CD8-positive, alpha-beta memory T cell (primary cell): ENCODE results near the gene TGFB1I1. TPM values are rescaled to one million over a fixed set of nuclear protein-coding genes. Genes with fewer than 3 reads are reported as not detected.
A peak's percentile ranks its signal among the peaks of the same experiment; 100 is the strongest.
"Not testable (repeated sequence)": the region's sequence is repeated elsewhere in the genome, so short reads cannot be mapped to it uniquely, and the experiment has no call there.

Source experiments
- CTCF ChIA-PET: fragments of 350-600 bp; sonication (Branson Sonifier 250); formaldehyde crosslinking; loops from one replicate; lab custom pipeline; 2021; ENCODE audit warnings: antibody characterized with exemption; lab: Charles Lee
- POLR2A ChIA-PET: fragments of 350-600 bp; sonication (Branson Sonifier 250); formaldehyde crosslinking; loops from one replicate; lab custom pipeline; 2021; ENCODE audit warnings: antibody characterized with exemption; lab: Charles Lee
- DNase-seq, 5 donors: peaks; one replicate each; pipeline versions ENCODE4 v3.0.0 to v3.0.0-alpha.2; 2020 to 2022; ENCODE audit warnings: mixed read lengths in 1 of 5
- H3K27ac ChIP-seq: one replicate; pipeline ENCODE4 v1.7.0; 2013; ENCODE audit warnings: low read depth, mild to moderate bottlenecking, low read length, moderate library complexity
- H3K27me3 ChIP-seq: 2 replicates; pipeline ENCODE4 v1.7.0; 2013; ENCODE audit warnings: low read length, mild to moderate bottlenecking; ENCODE audit not compliant: insufficient read depth, poor library complexity, severe bottlenecking
- H3K36me3 ChIP-seq: 2 replicates; pipeline ENCODE4 v1.7.0; 2013; ENCODE audit warnings: mild to moderate bottlenecking, low read length, moderate library complexity; ENCODE audit not compliant: insufficient read depth
- H3K4me1 ChIP-seq: 2 replicates; pipeline ENCODE4 v1.7.0; 2013; ENCODE audit warnings: mild to moderate bottlenecking, low read length, moderate library complexity; ENCODE audit not compliant: insufficient read depth
- H3K4me3 ChIP-seq: 2 replicates; pipeline ENCODE4 v1.7.0; 2013; ENCODE audit warnings: mild to moderate bottlenecking, low read length
- H3K9me3 ChIP-seq: 2 replicates; pipeline ENCODE4 v1.7.0; 2013; ENCODE audit warnings: mild to moderate bottlenecking, low read length
- H3K27ac Mint-ChIP-seq, 8 donors: one replicate each; pipeline ENCODE4 v1.8.0; 2020 to 2021; ENCODE audit warnings: mixed read lengths in 8 of 8, mild to moderate bottlenecking in 6 of 8, inconsistent platforms in 3 of 8, moderate library complexity in 3 of 8
- H3K27me3 Mint-ChIP-seq, 2 donors: one replicate each; pipeline ENCODE4 v1.8.0; 2020 to 2021; ENCODE audit warnings: mixed read lengths in 2 of 2, mild to moderate bottlenecking in 1 of 2, moderate library complexity in 1 of 2
- H3K36me3 Mint-ChIP-seq, 3 donors: one replicate each; pipeline ENCODE4 v1.8.0; 2020 to 2021; ENCODE audit warnings: mixed read lengths in 3 of 3, inconsistent platforms in 1 of 3, mild to moderate bottlenecking in 1 of 3
- H3K4me1 Mint-ChIP-seq, 3 donors: one replicate each; pipeline ENCODE4 v1.8.0; 2020 to 2021; ENCODE audit warnings: mixed read lengths in 3 of 3, inconsistent platforms in 1 of 3, mild to moderate bottlenecking in 1 of 3
- H3K4me3 Mint-ChIP-seq, 7 donors: one replicate each; pipeline ENCODE4 v1.8.0; 2020 to 2021; ENCODE audit warnings: mixed read lengths in 7 of 7, mild to moderate bottlenecking in 6 of 7, moderate library complexity in 4 of 7, inconsistent platforms in 2 of 7
- H3K9me3 Mint-ChIP-seq, 5 donors: one replicate each; pipeline ENCODE4 v1.8.0; 2020 to 2022; ENCODE audit warnings: mixed read lengths in 5 of 5, mild to moderate bottlenecking in 3 of 5, moderate library complexity in 2 of 5, inconsistent platforms in 1 of 5
- polyA plus RNA-seq: library from polyadenylated mRNA; unstranded; fragments of 300-500 nt; fragmentation: Illumina TruSeq; gene quantifications from one replicate; pipeline ENCODE4 v1.2.3, GENCODE V29; 2021
- total RNA-seq, 2 experiments: library from RNA; stranded (reverse); gene quantifications; one replicate each; pipeline ENCODE4 v1.2.3, GENCODE V29; 2021

The TGFB1I1 gene
- total and polyA plus RNA-seq, 3 experiments from 2014 or later, result 0.59 to 1.1 TPM; not detected in 1

DNA sequence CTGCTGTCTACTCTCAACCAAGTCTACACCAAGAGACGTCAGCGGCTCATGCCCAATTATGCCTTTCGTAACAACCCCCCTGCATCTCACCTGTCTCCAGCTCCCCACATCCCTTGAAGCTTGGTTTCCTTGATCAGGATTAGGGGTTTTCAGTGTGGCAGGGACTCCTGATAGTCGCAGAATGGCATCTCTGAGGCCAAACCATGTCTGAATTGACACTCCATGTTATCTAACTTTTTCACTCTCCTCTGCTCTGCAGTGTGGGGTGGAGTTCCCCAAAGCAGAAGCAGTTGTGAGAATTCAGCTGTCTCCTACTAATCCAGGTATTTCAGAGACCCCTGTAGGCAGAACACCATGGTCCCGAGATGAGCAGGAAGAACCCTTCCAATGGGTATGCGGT lies 50.1 kb downstream of the TGFB1I1 start:
- Histone ChIP-seq H3K4me1 (no peaks in the 10 kb centered on the region), H3K27ac (no peak overlapping the region), H3K9me3 (no peaks in the 10 kb centered on the region), H3K27me3 (no peaks in the 10 kb centered on the region), H3K36me3 (no peaks in the 10 kb centered on the region), H3K4me3 (no peak overlapping the region)
- ChIA-PET CTCF (no interaction called here), POLR2A (no interaction called here)
- Mint-ChIP-seq H3K4me1 (no peaks in the 10 kb centered on the region), H3K4me3 (no peak overlapping the region), H3K36me3 (no peaks in the 10 kb centered on the region), H3K27ac (peak overlapping the region in 1 of 8 donors; percentile 43), H3K27me3 (peaks cover 8 to 26% of the 10 kb centered on the region in 2 donors), H3K9me3 (peaks cover 0 to 10% (median 3%) of the 10 kb centered on the region in 5 donors)
- DNase-seq, result no peak

DNA sequence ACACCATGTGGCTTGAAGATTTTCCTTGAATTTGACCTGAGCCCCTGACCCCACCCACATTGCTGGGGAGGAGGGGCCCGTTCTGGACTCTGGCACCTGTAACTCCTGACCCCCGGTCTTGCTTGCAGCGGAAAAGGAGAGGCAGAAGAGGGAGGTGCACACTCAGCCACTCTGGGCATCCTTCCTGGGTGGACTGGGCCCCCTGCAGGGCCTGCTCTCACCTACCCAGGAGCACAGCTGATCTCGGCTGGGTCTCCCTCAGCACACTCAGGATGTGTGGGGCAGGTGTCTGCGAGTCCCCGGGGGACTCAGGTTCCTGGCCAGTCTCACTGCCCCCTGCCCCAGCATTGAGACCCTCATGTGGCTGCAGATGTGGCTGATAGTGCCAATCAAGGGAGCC lies 51.8 kb downstream of the TGFB1I1 start:
- peaks cover 11 to 30% of the 10 kb centered on the region in 2 donors for H3K27me3 Mint-ChIP-seq
- H3K4me1 ChIP-seq, H3K4me3 ChIP-seq, DNase-seq, H3K9me3 Mint-ChIP-seq, POLR2A ChIA-PET, CTCF ChIA-PET, H3K27ac ChIP-seq, H3K4me3 Mint-ChIP-seq, H3K4me1 Mint-ChIP-seq, H3K36me3 ChIP-seq, H3K27me3 ChIP-seq, H3K27ac Mint-ChIP-seq, H3K36me3 Mint-ChIP-seq, H3K9me3 ChIP-seq: not testable (repeated sequence)

DNA sequence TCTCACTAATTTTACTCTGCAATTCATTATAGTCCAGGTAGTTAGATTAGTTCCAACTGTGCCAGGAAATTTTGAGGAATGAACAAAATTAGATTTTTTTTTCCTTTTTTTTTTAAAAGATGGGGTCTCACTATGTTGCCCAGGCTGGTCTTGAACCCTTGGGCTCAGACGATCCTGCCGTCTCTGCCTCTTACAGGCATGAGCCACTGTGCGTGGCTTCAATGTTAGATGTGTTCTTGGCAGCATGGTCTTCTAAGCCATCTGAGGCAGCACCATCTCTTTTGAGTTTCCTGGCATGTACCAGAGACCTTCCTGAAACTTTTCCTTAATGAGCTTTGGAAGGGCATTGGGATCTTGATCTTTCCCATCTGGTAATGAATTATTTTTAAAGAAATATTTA lies 53.2 kb downstream of the TGFB1I1 start:
- Mint-ChIP-seq H3K27ac (no peak overlapping the region), H3K27me3 (peaks cover 22 to 36% of the 10 kb centered on the region in 2 donors), H3K36me3 (no peaks in the 10 kb centered on the region), H3K4me1 (no peaks in the 10 kb centered on the region), H3K4me3 (no peak overlapping the region), H3K9me3 (no peaks in the 10 kb centered on the region)
- no peak for DNase-seq
- ChIA-PET POLR2A (no interaction called here), CTCF (no interaction called here)
- no peaks in the 10 kb centered on the region for H3K4me1 ChIP-seq
- no peak overlapping the region for H3K27ac ChIP-seq
- H3K9me3 ChIP-seq, result no peaks in the 10 kb centered on the region
- no peaks in the 10 kb centered on the region for H3K27me3 ChIP-seq
- no peak overlapping the region for H3K4me3 ChIP-seq
- no peaks in the 10 kb centered on the region for H3K36me3 ChIP-seq

Other genes with a start within 250 kb of the TGFB1I1 start
- 1 to 10 TPM; 1.7 to 1.8 TPM for gene ITGAM, start 212.2 kb upstream of the TGFB1I1 start, total RNA-seq
- 23.3 TPM for gene ITGAM, start 212.2 kb upstream of the TGFB1I1 start, polyA plus RNA-seq
- gene ITGAX, start 117.0 kb upstream of the TGFB1I1 start, total RNA-seq, result 1 to 10 TPM; 2.1 to 2.7 TPM
- gene ITGAX, start 117.0 kb upstream of the TGFB1I1 start, polyA plus RNA-seq, result 0.46 TPM
- not detected for gene ITGAD, start 78.8 kb upstream of the TGFB1I1 start, total RNA-seq
- 0.12 TPM for gene ITGAD, start 78.8 kb upstream of the TGFB1I1 start, polyA plus RNA-seq
- not detected for gene COX6A2, start 43.8 kb upstream of the TGFB1I1 start, total RNA-seq
- not detected for gene COX6A2, start 43.8 kb upstream of the TGFB1I1 start, polyA plus RNA-seq
- under 1 TPM; 0.11 to 0.18 TPM for gene ZNF843, start 29.4 kb upstream of the TGFB1I1 start, total RNA-seq
- 0.23 TPM for gene ZNF843, start 29.4 kb upstream of the TGFB1I1 start, polyA plus RNA-seq
- 10 to 100 TPM; 14.3 to 15.9 TPM for gene ARMC5, start 12.7 kb upstream of the TGFB1I1 start, total RNA-seq
- gene ARMC5, start 12.7 kb upstream of the TGFB1I1 start, polyA plus RNA-seq, result 9.8 TPM
- gene SLC5A2, start 11.0 kb downstream of the TGFB1I1 start, total RNA-seq, result under 1 TPM in 1 of 2 experiments, not detected in 1; 0.24 TPM
- 2.0 TPM for gene SLC5A2, start 11.0 kb downstream of the TGFB1I1 start, polyA plus RNA-seq
- 10 to 100 TPM; 44.4 to 46.1 TPM for gene RUSF1, start 36.2 kb downstream of the TGFB1I1 start, total RNA-seq
- gene RUSF1, start 36.2 kb downstream of the TGFB1I1 start, polyA plus RNA-seq, result 22.2 TPM
- gene AHSP, start 55.7 kb downstream of the TGFB1I1 start, total RNA-seq, result not detected
- not detected for gene AHSP, start 55.7 kb downstream of the TGFB1I1 start, polyA plus RNA-seq